ENCODE data around the gene WDFY2.

WDFY2 gene

DNA sequence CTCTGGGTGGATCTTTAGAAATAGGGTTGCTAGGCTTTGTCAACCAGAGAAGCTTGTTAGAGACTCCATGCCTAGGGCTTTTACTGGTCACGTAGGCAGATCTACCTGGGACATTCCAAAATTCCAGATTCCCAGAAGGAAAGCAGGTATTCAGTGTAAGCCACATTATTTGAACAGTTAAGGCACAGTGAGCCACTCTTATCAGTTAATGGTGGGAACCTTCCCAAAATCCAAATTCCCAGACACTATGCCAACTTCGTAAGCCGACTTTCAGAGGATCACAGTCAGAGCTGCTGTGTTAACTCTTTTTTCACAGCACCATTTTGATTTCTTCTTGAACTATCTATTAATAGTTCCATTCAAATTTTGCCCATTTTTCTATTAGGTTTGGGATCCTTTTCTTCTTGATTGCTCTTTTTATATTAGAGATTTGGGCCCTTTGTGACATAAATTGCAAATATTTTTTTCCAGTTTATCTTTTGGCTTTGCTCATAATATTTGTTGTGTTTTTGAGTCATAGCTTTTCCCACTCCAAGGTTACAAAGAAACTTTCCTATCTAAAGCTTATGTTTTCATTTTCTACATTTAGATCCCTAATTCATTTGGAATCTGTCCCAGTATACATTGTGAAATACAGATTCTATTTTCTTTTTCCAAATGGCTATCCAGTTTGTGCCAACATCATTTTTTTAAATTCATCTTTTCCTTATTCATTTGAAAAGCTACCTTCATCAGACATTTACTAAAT, 142.4 kb downstream of the WDFY2 start:
- in situ Hi-C loops (cut with HindIII; ENCODE audit: low pct_unique_long_range_greater_than_20kb, low sequenced_read_pairs) = no loop called here
- DNase-seq (ENCODE audit: low read depth in 1 of 2, low spot score in 1 of 2) = no peak
- TF ChIP-seq JUND (IDR thresholded peaks at IDR 0.05; ENCODE audit: low read depth) = no peak

DNA sequence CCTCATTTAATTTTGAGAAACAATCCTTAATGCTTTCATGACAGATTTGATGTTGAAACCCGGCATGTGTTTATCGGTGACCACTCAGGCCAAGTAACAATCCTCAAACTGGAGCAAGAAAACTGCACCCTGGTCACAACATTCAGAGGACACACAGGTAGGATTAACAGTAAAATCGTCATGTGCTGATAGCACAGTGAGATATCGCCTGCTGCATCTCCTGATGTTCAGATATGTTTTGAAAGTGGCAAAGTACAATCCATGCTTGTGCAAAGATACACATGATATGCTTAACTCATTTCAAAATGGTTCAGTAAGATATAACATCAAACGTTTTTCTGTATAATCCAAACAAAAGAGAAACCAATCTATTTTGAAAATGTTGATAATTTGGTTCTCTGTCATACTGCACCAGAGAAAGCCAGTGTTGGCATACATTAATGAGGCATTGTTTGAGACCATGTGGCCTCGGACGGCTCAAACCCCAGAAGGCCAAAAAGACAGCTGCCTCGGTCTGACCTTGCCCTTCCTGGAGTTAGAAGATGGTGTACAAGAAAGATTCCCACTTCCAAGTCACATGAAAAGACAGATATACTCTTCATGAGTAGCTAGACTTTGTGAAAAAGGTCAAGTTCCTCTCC, 143.5 kb downstream of the WDFY2 start:
- DNase-seq (ENCODE audit: low read depth in 1 of 2, low spot score in 1 of 2) = no peak
- no peak for TF ChIP-seq JUND (IDR thresholded peaks at IDR 0.05; ENCODE audit: low read depth)
- in situ Hi-C loops (cut with HindIII; ENCODE audit: low pct_unique_long_range_greater_than_20kb, low sequenced_read_pairs) = no loop called here

DNA sequence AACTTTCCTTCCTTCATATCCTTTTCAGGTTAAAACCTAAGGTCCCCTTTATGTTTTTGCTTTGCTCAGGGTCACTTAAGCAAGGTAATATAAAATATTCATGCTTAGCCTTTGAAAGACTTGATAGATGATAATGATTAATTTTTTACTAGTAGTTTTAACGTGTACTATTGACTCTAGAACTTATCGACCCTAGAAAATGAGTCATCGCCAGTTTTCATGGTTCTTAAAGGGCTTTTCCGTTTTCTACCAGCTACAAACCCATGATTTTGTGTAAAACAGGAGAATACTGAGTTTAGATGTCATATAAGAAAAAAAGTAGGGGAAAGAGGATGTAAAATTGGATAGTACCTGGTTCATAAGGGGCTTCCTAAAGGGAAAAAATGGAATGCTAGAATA, 144.0 kb downstream of the WDFY2 start:
- no peak for TF ChIP-seq JUND (IDR thresholded peaks at IDR 0.05; ENCODE audit: low read depth)
- DNase-seq (ENCODE audit: low read depth in 1 of 2, low spot score in 1 of 2) = no peak
- in situ Hi-C loops (cut with HindIII; ENCODE audit: low pct_unique_long_range_greater_than_20kb, low sequenced_read_pairs) = no loop called here

DNA sequence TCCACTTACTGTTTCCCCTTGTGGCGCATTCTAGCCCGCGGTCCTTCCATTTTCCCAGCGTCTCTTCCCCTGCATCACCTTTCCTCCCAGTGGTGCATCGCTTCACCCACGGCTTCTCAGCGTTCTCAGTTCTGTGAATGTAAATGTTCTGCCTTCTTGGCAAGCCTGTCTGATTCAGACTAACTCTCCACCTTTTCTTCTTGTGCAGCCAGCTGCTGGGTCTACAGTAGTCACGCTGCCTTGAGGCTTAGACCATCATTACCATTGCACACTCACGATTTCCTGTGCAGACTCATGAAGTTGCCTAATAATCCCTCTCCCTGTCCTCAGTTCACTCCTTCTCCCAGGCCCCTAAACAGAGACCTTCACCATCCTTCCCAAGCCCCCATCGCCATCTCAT, 144.7 kb downstream of the WDFY2 start:
- DNase-seq (ENCODE audit: low read depth in 1 of 2, low spot score in 1 of 2) = no peak
- in situ Hi-C loops (cut with HindIII; ENCODE audit: low pct_unique_long_range_greater_than_20kb, low sequenced_read_pairs) = no loop called here
- TF ChIP-seq JUND (IDR thresholded peaks at IDR 0.05; ENCODE audit: low read depth) = no peak

DNA sequence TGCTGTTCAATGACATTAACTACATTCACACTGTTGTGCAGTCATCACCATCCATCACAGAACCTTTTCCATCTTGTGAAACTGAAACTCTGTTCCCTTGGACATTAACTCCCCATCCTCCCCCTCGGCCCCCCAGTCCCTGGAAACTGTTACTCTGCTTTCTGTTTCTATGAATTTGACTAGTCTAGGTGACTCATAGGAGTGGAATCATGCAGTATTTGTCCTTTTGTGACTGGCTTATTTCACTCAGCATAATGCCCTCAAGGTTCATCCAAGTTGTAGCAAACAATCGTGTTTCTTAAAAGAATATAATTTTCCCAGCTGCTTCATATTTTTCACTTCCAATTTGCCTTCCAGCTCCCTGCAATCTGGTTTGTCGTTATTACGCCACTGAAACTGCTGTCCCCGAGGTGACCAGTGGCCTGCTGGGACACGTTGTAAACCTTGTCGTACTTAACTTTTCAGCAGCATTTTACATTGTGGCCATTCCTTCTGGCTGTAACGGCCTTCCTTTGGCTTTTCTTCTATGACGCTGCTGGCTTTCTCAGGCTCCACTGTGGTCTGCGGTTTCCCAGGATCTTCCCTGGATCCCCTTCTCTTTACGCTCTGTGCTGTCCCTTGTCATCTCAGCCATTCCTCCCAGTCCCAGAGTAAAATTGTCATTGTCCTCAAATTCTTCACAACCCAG, 145.7 kb downstream of the WDFY2 start:
- in situ Hi-C loops (cut with HindIII; ENCODE audit: low pct_unique_long_range_greater_than_20kb, low sequenced_read_pairs) = no loop called here
- no peak for TF ChIP-seq JUND (IDR thresholded peaks at IDR 0.05; ENCODE audit: low read depth)
- DNase-seq (ENCODE audit: low read depth in 1 of 2, low spot score in 1 of 2) = no peak

DNA sequence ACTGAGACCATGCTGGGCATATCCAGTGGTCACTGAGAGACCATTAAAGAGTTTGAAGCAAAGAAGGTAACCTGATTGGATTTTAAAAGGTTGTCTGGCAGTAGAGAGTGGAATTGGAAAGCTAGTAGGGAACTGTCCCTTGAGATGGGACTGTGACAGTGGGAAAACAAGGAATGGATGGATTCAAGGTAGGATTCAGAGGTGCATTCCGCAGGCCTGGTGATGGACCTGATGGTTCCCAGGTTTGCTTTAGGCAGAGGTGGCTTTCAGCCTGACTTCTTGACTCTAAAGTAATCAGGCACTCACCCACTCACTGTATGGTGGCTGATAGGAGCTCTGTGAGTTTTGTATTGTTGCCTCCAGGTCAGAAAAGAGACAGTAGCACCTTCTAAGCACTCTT, 146.7 kb downstream of the WDFY2 start:
- in situ Hi-C loops (cut with HindIII; ENCODE audit: low pct_unique_long_range_greater_than_20kb, low sequenced_read_pairs) = no loop called here
- no peak for DNase-seq (ENCODE audit: low read depth in 1 of 2, low spot score in 1 of 2)
- TF ChIP-seq JUND (IDR thresholded peaks at IDR 0.05; ENCODE audit: low read depth) = no peak

DNA sequence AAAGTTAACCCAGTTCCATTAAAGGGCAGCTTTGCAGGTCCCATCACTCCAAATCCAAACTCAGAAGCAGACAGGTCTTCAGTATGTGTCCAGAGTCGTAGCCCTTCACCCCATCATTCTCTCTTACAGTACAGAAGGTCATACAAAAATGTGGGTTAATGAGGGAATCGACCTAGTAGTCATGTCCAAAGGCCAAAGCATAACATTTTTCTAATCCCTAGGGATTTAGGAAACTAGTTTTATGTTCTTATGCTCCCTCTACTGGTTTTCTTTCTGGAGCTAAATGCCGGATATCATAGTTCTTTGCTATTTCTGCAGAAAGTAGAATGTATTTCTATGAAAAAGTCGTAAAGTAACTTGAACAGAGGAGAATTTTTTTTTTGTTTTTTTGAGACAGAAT, 147.5 kb downstream of the WDFY2 start:
- in situ Hi-C loops (cut with HindIII; ENCODE audit: low pct_unique_long_range_greater_than_20kb, low sequenced_read_pairs) = no loop called here
- TF ChIP-seq JUND (IDR thresholded peaks at IDR 0.05; ENCODE audit: low read depth) = no peak
- peak in 1 of 2 experiments; percentile 19 for DNase-seq (ENCODE audit: low read depth in 1 of 2, low spot score in 1 of 2)

DNA sequence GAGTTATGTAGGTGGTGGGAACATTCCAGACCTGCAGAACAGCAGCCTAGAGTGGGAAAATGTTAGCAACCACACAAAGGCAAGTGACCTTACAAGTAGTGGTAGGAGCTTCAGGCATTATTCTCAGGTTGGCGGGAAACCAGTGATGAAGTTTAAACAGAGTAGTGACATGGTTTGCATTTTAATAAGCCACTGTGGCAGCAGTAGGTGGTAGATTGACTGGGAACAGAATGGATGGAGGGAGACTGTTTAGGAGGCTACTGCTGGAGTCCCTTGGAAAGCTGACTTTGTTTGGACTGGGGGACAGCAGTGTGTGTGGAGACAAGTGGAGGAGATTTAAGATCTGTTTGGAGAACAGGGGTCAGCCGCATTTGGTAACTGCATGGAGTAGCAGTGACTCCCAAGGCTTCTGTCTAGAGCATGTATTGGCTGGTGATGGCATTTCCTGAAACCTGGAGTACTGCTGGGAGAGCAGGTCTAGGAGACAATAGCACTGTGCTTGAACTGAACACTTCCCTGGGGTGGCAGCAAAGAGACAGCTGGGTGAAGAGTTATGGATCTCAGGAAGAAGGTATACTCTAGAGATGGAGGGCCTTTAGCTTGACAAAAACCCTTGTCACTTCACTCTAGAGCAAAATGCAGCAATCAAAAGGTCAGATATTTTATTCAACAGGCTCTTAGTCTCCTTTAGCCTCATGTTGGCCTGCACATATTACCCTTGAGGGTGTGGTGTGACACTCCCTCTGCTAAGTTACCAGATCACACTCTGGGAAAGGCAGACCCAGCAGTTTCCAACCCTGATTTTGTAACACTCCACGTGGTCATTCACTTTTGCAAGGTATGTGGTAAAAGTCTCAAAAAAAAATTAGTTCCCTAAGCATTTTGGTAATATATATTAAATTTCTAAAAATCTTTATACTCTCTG, 149.4 kb downstream of the WDFY2 start:
- DNase-seq (ENCODE audit: low read depth in 1 of 2, low spot score in 1 of 2) = peak in 1 of 2 experiments; percentile 59
- TF ChIP-seq JUND (IDR thresholded peaks at IDR 0.05; ENCODE audit: low read depth) = no peak

DNA sequence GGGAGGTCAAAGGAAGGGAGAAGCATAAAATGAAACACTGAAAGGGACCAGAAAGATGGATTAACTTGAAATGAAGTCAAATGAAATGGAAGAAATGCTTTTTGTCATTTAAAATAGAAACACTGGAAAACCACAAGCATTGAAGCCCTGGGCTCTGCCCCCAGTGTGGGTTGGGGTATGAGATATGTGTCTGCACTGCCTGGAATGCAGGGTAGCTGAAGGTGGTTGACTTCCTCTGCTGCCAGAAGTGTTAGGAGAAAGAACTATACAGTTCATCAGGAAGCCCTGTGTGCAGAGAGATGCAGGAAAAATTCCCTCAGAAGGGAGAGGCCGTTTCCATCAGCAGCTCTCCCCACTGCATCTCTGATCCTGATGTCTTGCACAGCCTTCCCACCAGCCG, 150.5 kb downstream of the WDFY2 start:
- no peak for DNase-seq (ENCODE audit: low read depth in 1 of 2, low spot score in 1 of 2)
- in situ Hi-C loops (cut with HindIII; ENCODE audit: low pct_unique_long_range_greater_than_20kb, low sequenced_read_pairs) = no loop called here
- TF ChIP-seq JUND (IDR thresholded peaks at IDR 0.05; ENCODE audit: low read depth) = no peak

More for the DNA sequence above, 149.4 kb downstream of the WDFY2 start:
- in situ Hi-C loops (cut with HindIII; ENCODE audit: low pct_unique_long_range_greater_than_20kb, low sequenced_read_pairs) = no loop called here

DNA sequence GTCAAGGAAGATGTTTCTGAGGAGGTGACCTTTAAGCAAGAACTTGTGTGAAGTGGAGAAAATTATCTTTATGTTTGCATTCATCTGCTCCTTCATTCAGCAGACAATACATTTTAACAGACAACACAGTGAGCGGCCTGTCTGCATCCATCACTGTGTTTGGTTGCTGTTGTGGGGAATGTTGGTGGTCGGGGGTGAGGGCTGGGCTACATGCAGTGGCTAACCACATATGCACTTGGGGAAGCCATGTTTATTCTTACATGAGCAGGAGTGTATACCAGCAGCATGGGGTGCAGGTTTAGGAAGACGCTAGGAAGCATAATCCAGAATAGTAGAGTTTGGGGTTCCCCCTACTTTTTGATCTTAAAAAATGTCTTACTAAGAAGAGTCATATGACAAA, 153.3 kb downstream of the WDFY2 start:
- no peak for DNase-seq (ENCODE audit: low read depth in 1 of 2, low spot score in 1 of 2)
- no peak for TF ChIP-seq JUND (IDR thresholded peaks at IDR 0.05; ENCODE audit: low read depth)
- in situ Hi-C loops (cut with HindIII; ENCODE audit: low pct_unique_long_range_greater_than_20kb, low sequenced_read_pairs) = no loop called here

DNA sequence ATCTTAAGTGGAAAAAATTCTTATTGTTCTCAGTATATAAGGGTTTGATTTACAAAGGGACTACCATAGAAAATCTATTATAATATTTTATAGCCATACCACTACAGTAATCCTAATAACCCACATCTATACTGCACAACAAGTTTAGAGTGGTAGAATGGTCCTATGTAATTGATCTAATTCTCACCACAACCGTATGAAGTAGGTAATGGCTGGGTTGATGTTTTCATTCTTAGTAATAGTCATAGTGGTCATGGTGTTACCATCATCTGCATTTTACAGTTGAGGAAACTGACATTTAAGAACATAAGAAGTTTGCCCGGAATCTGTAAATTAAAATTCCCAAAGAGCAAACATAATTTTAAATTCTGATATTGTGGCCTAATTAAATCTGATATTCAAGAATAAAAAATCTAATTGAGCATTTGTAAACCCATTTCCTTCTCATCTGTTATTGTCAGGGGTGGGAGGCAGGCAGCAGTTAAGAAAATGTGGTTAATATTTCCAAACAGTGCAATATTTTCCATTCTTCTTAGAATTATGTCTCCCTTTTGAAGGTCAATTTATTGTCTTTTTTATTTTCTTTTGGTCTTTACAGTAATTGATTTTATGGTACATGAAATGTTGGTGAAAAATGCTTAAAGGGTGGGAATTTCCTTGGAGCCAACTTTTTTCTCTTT, 154.1 kb downstream of the WDFY2 start:
- no peak for DNase-seq (ENCODE audit: low read depth in 1 of 2, low spot score in 1 of 2)
- in situ Hi-C loops (cut with HindIII; ENCODE audit: low pct_unique_long_range_greater_than_20kb, low sequenced_read_pairs) = no loop called here
- TF ChIP-seq JUND (IDR thresholded peaks at IDR 0.05; ENCODE audit: low read depth) = no peak

All from T47D (cell line).